Ishikawa (cell line): ENCODE data around the gene LYSMD2.

Source experiments
- CEBPB ChIP-seq: IDR thresholded peaks from 2 replicates; pipeline ENCODE4 v1.6.1; 2012
- TAF1 ChIP-seq: IDR thresholded peaks from 2 replicates; pipeline ENCODE4 v1.6.1; 2012; ENCODE audit warnings: low read depth, mild to moderate bottlenecking
- TEAD4 ChIP-seq: IDR thresholded peaks from 2 replicates; pipeline ENCODE4 v1.6.1; 2012
- YY1 ChIP-seq: IDR thresholded peaks from 2 replicates; pipeline ENCODE4 v1.6.1; 2012; ENCODE audit warnings: low read depth
- TF ChIP-seq, protein P1 (sequence below): IDR thresholded peaks from 2 replicates; pipeline ENCODE4 v1.6.1; 2012
- TF ChIP-seq, protein P2 (sequence below): IDR thresholded peaks from 2 replicates; pipeline ENCODE4 v1.6.1; 2012

DNA sequence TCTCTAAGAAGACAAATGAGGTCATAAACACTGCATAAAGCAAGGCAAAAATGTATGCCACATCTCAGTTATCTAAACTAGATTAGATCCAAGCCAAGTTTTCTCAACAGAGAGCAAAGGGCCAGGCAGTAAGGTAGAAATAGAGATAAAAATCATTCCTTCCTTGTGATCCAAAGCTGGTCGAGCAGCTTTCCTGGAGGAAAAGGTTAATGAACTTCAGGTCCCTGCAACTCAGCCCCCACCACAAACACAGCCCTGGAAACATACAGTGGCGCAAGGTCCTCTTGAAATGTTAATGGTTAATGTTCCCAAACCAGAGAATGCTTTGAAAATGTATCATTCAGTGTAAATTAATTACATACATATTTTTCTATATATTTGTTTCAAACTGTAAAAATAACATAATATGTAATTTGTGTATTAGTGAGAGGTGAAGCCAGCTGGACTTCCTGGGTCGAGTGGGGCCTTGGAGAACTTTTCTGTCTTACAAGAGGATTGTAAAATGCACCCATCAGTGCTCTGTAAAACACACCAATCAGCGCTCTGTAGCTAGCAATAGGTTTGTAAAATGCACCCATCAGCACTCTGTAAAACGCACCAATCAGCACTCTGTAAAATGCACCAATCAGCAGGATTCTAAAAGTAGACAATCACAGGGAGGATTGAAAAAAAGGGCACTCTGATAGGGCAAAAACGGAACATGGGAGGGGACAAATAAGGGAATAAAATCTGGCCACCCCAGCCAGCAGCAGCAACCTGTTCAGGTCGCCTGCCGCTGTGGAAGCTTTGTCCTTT is 17.1 kb downstream of the LYSMD2 start:
- TF ChIP-seq TAF1 = no peak
- TF ChIP-seq, protein P1, sequence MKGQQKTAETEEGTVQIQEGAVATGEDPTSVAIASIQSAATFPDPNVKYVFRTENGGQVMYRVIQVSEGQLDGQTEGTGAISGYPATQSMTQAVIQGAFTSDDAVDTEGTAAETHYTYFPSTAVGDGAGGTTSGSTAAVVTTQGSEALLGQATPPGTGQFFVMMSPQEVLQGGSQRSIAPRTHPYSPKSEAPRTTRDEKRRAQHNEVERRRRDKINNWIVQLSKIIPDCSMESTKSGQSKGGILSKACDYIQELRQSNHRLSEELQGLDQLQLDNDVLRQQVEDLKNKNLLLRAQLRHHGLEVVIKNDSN = no peak
- no peak for TF ChIP-seq YY1
- TF ChIP-seq, protein P2, sequence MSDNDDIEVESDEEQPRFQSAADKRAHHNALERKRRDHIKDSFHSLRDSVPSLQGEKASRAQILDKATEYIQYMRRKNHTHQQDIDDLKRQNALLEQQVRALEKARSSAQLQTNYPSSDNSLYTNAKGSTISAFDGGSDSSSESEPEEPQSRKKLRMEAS = no peak
- no peak for TF ChIP-seq CEBPB
- TF ChIP-seq TEAD4 = no peak
